Measurements from ENCODE around the gene RASSF6.

RASSF6 gene

GRCh38 chr4:73621357-73621756 lies 1.1 kb upstream of the RASSF6 start:
- TF ChIP-seq CTCF (IDR thresholded peaks at IDR 0.05) = no peak
- no peaks in the 10 kb centered on the region for H3K27me3 ChIP-seq (ENCODE audit: control insufficient read depth, insufficient read depth, low read length)
- no peak overlapping the region for H3K4me2 ChIP-seq (ENCODE audit: low read length)
- H3K9ac ChIP-seq = no peak overlapping the region
- no peaks in the 10 kb centered on the region for H3K9me3 ChIP-seq (ENCODE audit: control insufficient read depth, low read length)
- no peak overlapping the region for H2AFZ ChIP-seq
- no peaks in the 10 kb centered on the region for H3K4me1 ChIP-seq
- no peak overlapping the region for H3K4me3 ChIP-seq (ENCODE audit: low read depth, low read length)
- no peaks in the 10 kb centered on the region for H3K36me3 ChIP-seq (ENCODE audit: control insufficient read depth, insufficient read depth, low read length)
- H3K79me2 ChIP-seq = no peaks in the 10 kb centered on the region
- H3K27ac ChIP-seq = no peak overlapping the region

GRCh38 chr4:73619346-73619745 lies 890 bp downstream of the RASSF6 start:
- Histone ChIP-seq H3K9me3 (ENCODE audit: control insufficient read depth, low read length) (no peaks in the 10 kb centered on the region), H3K27ac (no peak overlapping the region), H3K4me2 (ENCODE audit: low read length) (peak overlapping the region; percentile 92), H3K4me3 (ENCODE audit: low read depth, low read length) (no peak overlapping the region), H3K4me1 (no peaks in the 10 kb centered on the region), H3K27me3 (ENCODE audit: control insufficient read depth, insufficient read depth, low read length) (no peaks in the 10 kb centered on the region), H3K9ac (no peak overlapping the region), H2AFZ (peak overlapping the region; percentile 22), H3K36me3 (ENCODE audit: control insufficient read depth, insufficient read depth, low read length) (no peaks in the 10 kb centered on the region), H3K79me2 (no peaks in the 10 kb centered on the region)
- TF ChIP-seq CTCF (IDR thresholded peaks at IDR 0.05) = no peak

DNA sequence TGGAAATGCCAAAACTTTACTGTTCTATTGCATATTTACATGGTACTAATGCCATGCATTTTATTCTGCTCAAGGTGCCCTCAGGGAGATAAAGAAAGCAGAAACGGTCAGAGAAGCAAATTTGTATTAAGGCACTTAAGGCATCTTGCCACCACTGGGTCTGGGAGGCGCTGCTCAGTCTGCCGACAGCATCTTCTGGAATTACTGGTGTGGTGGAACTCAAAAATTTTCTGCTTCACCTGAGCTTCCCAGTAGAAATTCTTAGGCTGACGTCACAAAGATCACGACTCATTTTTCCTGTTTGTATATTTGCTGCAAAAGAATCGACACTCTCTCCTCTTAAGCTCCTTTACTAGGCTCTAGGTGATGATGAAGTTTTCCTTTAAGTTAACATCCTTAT lies 3.0 kb downstream of the RASSF6 start:
- H2AFZ ChIP-seq = no peak overlapping the region
- H3K9ac ChIP-seq = no peak overlapping the region
- no peak for TF ChIP-seq CTCF (IDR thresholded peaks at IDR 0.05)
- H3K27ac ChIP-seq = no peak overlapping the region
- H3K79me2 ChIP-seq = no peaks in the 10 kb centered on the region
- H3K4me1 ChIP-seq = no peaks in the 10 kb centered on the region
- no peak overlapping the region for H3K4me2 ChIP-seq (ENCODE audit: low read length)
- H3K36me3 ChIP-seq (ENCODE audit: control insufficient read depth, insufficient read depth, low read length) = no peaks in the 10 kb centered on the region
- no peaks in the 10 kb centered on the region for H3K9me3 ChIP-seq (ENCODE audit: control insufficient read depth, low read length)
- no peaks in the 10 kb centered on the region for H3K27me3 ChIP-seq (ENCODE audit: control insufficient read depth, insufficient read depth, low read length)
- H3K4me3 ChIP-seq (ENCODE audit: low read depth, low read length) = no peak overlapping the region

DNA sequence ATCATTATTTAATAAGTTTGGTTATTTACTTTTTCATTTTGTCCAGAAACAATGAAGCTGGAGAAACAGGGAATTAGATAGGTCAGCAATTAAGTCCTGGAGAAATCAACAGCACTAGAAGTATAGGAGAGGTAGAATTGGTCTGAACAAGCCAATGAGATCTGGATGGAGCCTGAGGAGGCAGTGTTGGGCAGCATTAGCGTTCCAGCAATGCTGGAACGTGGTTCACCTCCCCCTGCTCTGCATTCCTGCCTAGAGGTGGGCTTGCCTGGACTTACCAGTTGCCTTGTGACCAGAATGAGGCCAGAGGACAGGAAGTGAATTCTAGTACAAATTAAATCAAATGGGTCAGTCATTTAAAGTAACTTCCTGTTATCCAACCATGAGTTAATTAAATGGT lies 4.6 kb downstream of the RASSF6 start:
- Histone ChIP-seq H3K27me3 (ENCODE audit: control insufficient read depth, insufficient read depth, low read length) (no peaks in the 10 kb centered on the region), H3K36me3 (ENCODE audit: control insufficient read depth, insufficient read depth, low read length) (no peaks in the 10 kb centered on the region), H3K4me3 (ENCODE audit: low read depth, low read length) (no peak overlapping the region), H3K4me1 (no peaks in the 10 kb centered on the region), H3K9ac (no peak overlapping the region), H3K9me3 (ENCODE audit: control insufficient read depth, low read length) (no peaks in the 10 kb centered on the region), H2AFZ (no peak overlapping the region), H3K79me2 (no peaks in the 10 kb centered on the region), H3K27ac (no peak overlapping the region), H3K4me2 (ENCODE audit: low read length) (no peak overlapping the region)
- TF ChIP-seq CTCF (IDR thresholded peaks at IDR 0.05) = no peak

GRCh38 chr4:73614311-73614867 lies 5.8 kb downstream of the RASSF6 start:
- H3K4me1 ChIP-seq = no peaks in the 10 kb centered on the region
- no peak overlapping the region for H2AFZ ChIP-seq
- no peak overlapping the region for H3K4me3 ChIP-seq (ENCODE audit: low read depth, low read length)
- no peak overlapping the region for H3K27ac ChIP-seq
- H3K79me2 ChIP-seq = no peaks in the 10 kb centered on the region
- no peak overlapping the region for H3K9ac ChIP-seq
- no peak for TF ChIP-seq CTCF (IDR thresholded peaks at IDR 0.05)
- no peaks in the 10 kb centered on the region for H3K27me3 ChIP-seq (ENCODE audit: control insufficient read depth, insufficient read depth, low read length)
- no peak overlapping the region for H3K4me2 ChIP-seq (ENCODE audit: low read length)
- no peaks in the 10 kb centered on the region for H3K9me3 ChIP-seq (ENCODE audit: control insufficient read depth, low read length)
- H3K36me3 ChIP-seq (ENCODE audit: control insufficient read depth, insufficient read depth, low read length) = no peaks in the 10 kb centered on the region

All from parathyroid adenoma (tissue), 2 donors.